GM18508 (cell line): ENCODE measurements around the gene RRBP1.

ENCODE experiments used
- ATAC-seq: cut with Tn5 transposase; IDR thresholded peaks from one replicate; pipeline ENCODE4 v1.9.1; 2021; ENCODE audit warnings: moderate number of reproducible peaks; ENCODE audit not compliant: insufficient read depth, unreplicated experiment

Gene RRBP1

GRCh38 chr20:17638835-17639407 is 43.1 kb downstream of the RRBP1 start:
- no peak for ATAC-seq

GRCh38 chr20:17637985-17638640 is 43.9 kb downstream of the RRBP1 start:
- ATAC-seq: no peak

- ATAC-seq: no peak
These were observed 44.6 kb downstream of the RRBP1 start for GRCh38 chr20:17637413-17637780.

GRCh38 chr20:17636523-17637412 is 45.3 kb downstream of the RRBP1 start:
- no peak for ATAC-seq

GRCh38 chr20:17635332-17636244 is 46.5 kb downstream of the RRBP1 start:
- ATAC-seq: no peak

- no peak for ATAC-seq
These were observed 47.2 kb downstream of the RRBP1 start for GRCh38 chr20:17634661-17635331.

GRCh38 chr20:17633850-17634500 is 48.1 kb downstream of the RRBP1 start:
- ATAC-seq: no peak

- ATAC-seq: no peak
These were observed 48.7 kb downstream of the RRBP1 start for GRCh38 chr20:17633221-17633849.

GRCh38 chr20:17631576-17632319 is 50.3 kb downstream of the RRBP1 start:
- ATAC-seq: no peak

GRCh38 chr20:17630806-17631195 is 51.2 kb downstream of the RRBP1 start:
- no peak for ATAC-seq

- no peak for ATAC-seq
These were observed 51.8 kb downstream of the RRBP1 start for GRCh38 chr20:17630151-17630805.

- no peak for ATAC-seq
These were observed 52.4 kb downstream of the RRBP1 start for GRCh38 chr20:17629678-17630089.

GRCh38 chr20:17629025-17629424 is 53.0 kb downstream of the RRBP1 start:
- no peak for ATAC-seq

- no peak for ATAC-seq
These were observed 53.8 kb downstream of the RRBP1 start for GRCh38 chr20:17628101-17628841.

GRCh38 chr20:17627101-17627955 is 54.7 kb downstream of the RRBP1 start:
- ATAC-seq: no peak
